Measurements from ENCODE around the gene ACER3.

GRCh38 chr11:76823481-76824028 lies 37.2 kb upstream of the ACER3 start:
- TF ChIP-seq POLR2A (IDR thresholded peaks at IDR 0.05) (peak in 1 of 2 donors; percentile 22), CTCF (IDR thresholded peaks at IDR 0.05 in 4 of 5, conservative IDR thresholded peaks at IDR 0.05 in 1 of 5) (no peak)
